Measurements from ENCODE around the gene STX1B. TPM values are rescaled to one million over a fixed set of nuclear protein-coding genes. Genes with fewer than 3 reads are reported as not detected.

STX1B gene
- total RNA-seq (2014; rRNA removed; shearing (Covaris generic)) (0.47 TPM in 1 of 2 replicates, not detected in the other), total RNA-seq (2022) (2.1 and 2.4 TPM in 2 replicates), Bru-seq, nascent RNA (percentile 23 among the genes with signal in this experiment), BruChase-seq, experiment 1, labeled RNA remaining after a 6-hour chase (percentile 23 among the genes with signal in this experiment), BruChase-seq, experiment 2, labeled RNA remaining after a 2-hour chase (percentile 20 among the genes with signal in this experiment)
- long read RNA-seq, partial matches to known transcripts: 0 of 2 reads
- long read RNA-seq, other reads (novel, unspliced or antisense): 2 of 2 reads

- BruUV-seq (replicated peaks): no TSS peak
- Histone ChIP-seq H4K20me1 (ENCODE audit: insufficient read depth, low read length) (no peaks in the 10 kb centered on the region), H2AFZ (ENCODE audit: low read length) (no peak within 1 kb of the TSS), H3K9me3 (ENCODE audit: low read length) (no peaks in the 10 kb centered on the region), H3K27ac (ENCODE audit: low read depth, low read length, poor library complexity, severe bottlenecking) (no peak within 1 kb of the TSS), H3K79me2 (ENCODE audit: insufficient read depth, low read depth, low read length) (no peaks in the 10 kb centered on the region), H3K4me1 (ENCODE audit: insufficient read depth, low read length, poor library complexity, severe bottlenecking) (no peaks in the 10 kb centered on the region), H3K4me2 (ENCODE audit: low read length) (no peak within 1 kb of the TSS), H3K36me3 (ENCODE audit: insufficient read depth, low read length) (no peaks in the 10 kb centered on the region), H3K9me2 (ENCODE audit: insufficient read depth, low read length) (no peaks in the 10 kb centered on the region), H3K4me3 (ENCODE audit: low read depth, low read length, poor library complexity, severe bottlenecking) (no peak within 1 kb of the TSS)
- ChIA-PET CTCF (ENCODE audit: unreplicated experiment) (no interaction called here), POLR2A (no interaction called here)
- TF ChIP-seq CTCF (conservative IDR thresholded peaks at IDR 0.05; ENCODE audit: low read length) (no peak), EZH2phosphoT487 (IDR thresholded peaks at IDR 0.05; ENCODE audit: borderline replicate concordance, low read depth, low read length) (no peak)
- no peak for DNase-seq (ENCODE audit: low spot score)
- intact Hi-C loops (cut with micrococcal nuclease; ENCODE audit: unreplicated experiment): no loop called here
Observed at GRCh38 chr16:31010585-31011325, at the start of gene STX1B. STX1B (minus strand) TSS chr16:31010638; CDS start chr16:31010396, 242 bp downstream.

GRCh38 chr16:31055613-31056012 is 45.2 kb upstream of the STX1B start:
- intact Hi-C loops (cut with micrococcal nuclease; ENCODE audit: unreplicated experiment): no loop called here
- DNase-seq (ENCODE audit: low spot score): no peak
- no peaks in the 10 kb centered on the region for H3K9me2 ChIP-seq (ENCODE audit: insufficient read depth, low read length)
- H4K20me1 ChIP-seq (ENCODE audit: insufficient read depth, low read length): no peaks in the 10 kb centered on the region
- H3K36me3 ChIP-seq (ENCODE audit: insufficient read depth, low read length): peaks cover 9% of the 10 kb centered on the region
- POLR2A ChIA-PET: no interaction called here
- H3K27ac ChIP-seq (ENCODE audit: low read depth, low read length, poor library complexity, severe bottlenecking): no peak overlapping the region
- H2AFZ ChIP-seq (ENCODE audit: low read length): no peak overlapping the region
- CTCF ChIA-PET (ENCODE audit: unreplicated experiment): no interaction called here
- H3K79me2 ChIP-seq (ENCODE audit: insufficient read depth, low read depth, low read length): no peaks in the 10 kb centered on the region
- H3K4me3 ChIP-seq (ENCODE audit: low read depth, low read length, poor library complexity, severe bottlenecking): no peak overlapping the region
- no TSS peak for BruUV-seq (replicated peaks)
- no peaks in the 10 kb centered on the region for H3K4me1 ChIP-seq (ENCODE audit: insufficient read depth, low read length, poor library complexity, severe bottlenecking)
- H3K9me3 ChIP-seq (ENCODE audit: low read length): no peaks in the 10 kb centered on the region
- TF ChIP-seq EZH2phosphoT487 (IDR thresholded peaks at IDR 0.05; ENCODE audit: borderline replicate concordance, low read depth, low read length): no peak
- TF ChIP-seq CTCF (conservative IDR thresholded peaks at IDR 0.05; ENCODE audit: low read length): no peak
- H3K4me2 ChIP-seq (ENCODE audit: low read length): no peak overlapping the region

GRCh38 chr16:31052114-31052513 is 41.7 kb upstream of the STX1B start:
- Histone ChIP-seq H4K20me1 (ENCODE audit: insufficient read depth, low read length) (no peaks in the 10 kb centered on the region), H3K4me3 (ENCODE audit: low read depth, low read length, poor library complexity, severe bottlenecking) (no peak overlapping the region), H3K36me3 (ENCODE audit: insufficient read depth, low read length) (no peaks in the 10 kb centered on the region), H3K4me1 (ENCODE audit: insufficient read depth, low read length, poor library complexity, severe bottlenecking) (no peaks in the 10 kb centered on the region), H3K9me2 (ENCODE audit: insufficient read depth, low read length) (no peaks in the 10 kb centered on the region), H3K79me2 (ENCODE audit: insufficient read depth, low read depth, low read length) (no peaks in the 10 kb centered on the region), H3K4me2 (ENCODE audit: low read length) (no peak overlapping the region), H3K9me3 (ENCODE audit: low read length) (no peaks in the 10 kb centered on the region), H3K27ac (ENCODE audit: low read depth, low read length, poor library complexity, severe bottlenecking) (no peak overlapping the region), H2AFZ (ENCODE audit: low read length) (no peak overlapping the region)
- TF ChIP-seq CTCF (conservative IDR thresholded peaks at IDR 0.05; ENCODE audit: low read length) (no peak), EZH2phosphoT487 (IDR thresholded peaks at IDR 0.05; ENCODE audit: borderline replicate concordance, low read depth, low read length) (no peak)
- POLR2A ChIA-PET: no interaction called here
- BruUV-seq (replicated peaks): no TSS peak
- no peak for DNase-seq (ENCODE audit: low spot score)
- intact Hi-C loops (cut with micrococcal nuclease; ENCODE audit: unreplicated experiment): no loop called here
- CTCF ChIA-PET (ENCODE audit: unreplicated experiment): no interaction called here
